HL-60 (cell line): Measurements from ENCODE around the gene YIF1A.

Experiments used
- GABPA ChIP-seq: IDR thresholded peaks from 2 replicates; pipeline ENCODE4 v1.6.1; 2012; ENCODE audit warnings: low read depth
- TF ChIP-seq, protein P1 (sequence below): IDR thresholded peaks from one replicate; pipeline ENCODE4 v1.5.1; 2011; ENCODE audit warnings: low read length, control low read depth, inconsistent platforms; ENCODE audit not compliant: insufficient read depth

- TF ChIP-seq GABPA: no peak
- TF ChIP-seq, protein P1, sequence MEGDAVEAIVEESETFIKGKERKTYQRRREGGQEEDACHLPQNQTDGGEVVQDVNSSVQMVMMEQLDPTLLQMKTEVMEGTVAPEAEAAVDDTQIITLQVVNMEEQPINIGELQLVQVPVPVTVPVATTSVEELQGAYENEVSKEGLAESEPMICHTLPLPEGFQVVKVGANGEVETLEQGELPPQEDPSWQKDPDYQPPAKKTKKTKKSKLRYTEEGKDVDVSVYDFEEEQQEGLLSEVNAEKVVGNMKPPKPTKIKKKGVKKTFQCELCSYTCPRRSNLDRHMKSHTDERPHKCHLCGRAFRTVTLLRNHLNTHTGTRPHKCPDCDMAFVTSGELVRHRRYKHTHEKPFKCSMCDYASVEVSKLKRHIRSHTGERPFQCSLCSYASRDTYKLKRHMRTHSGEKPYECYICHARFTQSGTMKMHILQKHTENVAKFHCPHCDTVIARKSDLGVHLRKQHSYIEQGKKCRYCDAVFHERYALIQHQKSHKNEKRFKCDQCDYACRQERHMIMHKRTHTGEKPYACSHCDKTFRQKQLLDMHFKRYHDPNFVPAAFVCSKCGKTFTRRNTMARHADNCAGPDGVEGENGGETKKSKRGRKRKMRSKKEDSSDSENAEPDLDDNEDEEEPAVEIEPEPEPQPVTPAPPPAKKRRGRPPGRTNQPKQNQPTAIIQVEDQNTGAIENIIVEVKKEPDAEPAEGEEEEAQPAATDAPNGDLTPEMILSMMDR: no peak
These were observed 21.4 kb upstream of the YIF1A start for GRCh38 chr11:66310324-66310723.
